GM12878 (cell line): ENCODE measurements around the gene ISG15. TPM values are rescaled to one million over a fixed set of nuclear protein-coding genes. Genes with fewer than 3 reads are reported as not detected.
A peak's percentile ranks its signal among the peaks of the same experiment; 100 is the strongest.

Experiments used
- ATF7 ChIP-seq: fragments of 450-650 bp; IDR thresholded peaks from 2 replicates; pipeline ENCODE4 v1.6.1; 2016; ENCODE audit warnings: low read depth, mild to moderate bottlenecking
- HCFC1 ChIP-seq: fragments of 150-350 bp; IDR thresholded peaks from 2 replicates; pipeline ENCODE4 v1.6.1; 2014; ENCODE audit warnings: low read length
- HSF1 ChIP-seq: fragments of 150-350 bp; IDR thresholded peaks from 2 replicates; pipeline ENCODE4 v1.6.1; 2014; ENCODE audit warnings: mild to moderate bottlenecking, low read depth, low read length
- MTA3 ChIP-seq: IDR thresholded peaks from 2 replicates; pipeline ENCODE4 v1.6.1; 2012; ENCODE audit warnings: low read length, inconsistent platforms, borderline replicate concordance
- NBN ChIP-seq: fragments of 450-650 bp; IDR thresholded peaks from 2 replicates; pipeline ENCODE4 v1.6.1; 2016
- POLR2A ChIP-seq: IDR thresholded peaks from 2 replicates; pipeline ENCODE4 v1.6.1; 2011; ENCODE audit warnings: low read depth, mild to moderate bottlenecking, low read length
- POLR2AphosphoS2 ChIP-seq: IDR thresholded peaks from 2 replicates; pipeline ENCODE4 v1.6.1; 2011; ENCODE audit warnings: low read depth, mild to moderate bottlenecking, low read length, improper control_type of control experiment, moderate library complexity
- SREBF1 ChIP-seq: IDR thresholded peaks from 2 replicates; pipeline ENCODE4 v1.6.1; 2012; ENCODE audit warnings: mild to moderate bottlenecking, low read length
- SUZ12 ChIP-seq: fragments of 200-600 bp; sonication (generic); IDR thresholded peaks from one replicate; pipeline ENCODE4 v1.6.1; 2018; ENCODE audit warnings: antibody characterized with exemption, mild to moderate bottlenecking; ENCODE audit not compliant: unreplicated experiment
- TAF1 ChIP-seq: IDR thresholded peaks from 2 replicates; pipeline ENCODE4 v1.6.1; 2011; ENCODE audit warnings: mild to moderate bottlenecking, low read depth, low read length, borderline replicate concordance
- TBL1XR1 ChIP-seq: IDR thresholded peaks from 2 replicates; pipeline ENCODE4 v1.6.1; 2012; ENCODE audit warnings: low read depth, low read length, improper control_type of control experiment
- ZNF592 ChIP-seq: fragments of 450-650 bp; IDR thresholded peaks from 2 replicates; pipeline ENCODE4 v1.6.1; 2017; ENCODE audit warnings: mild to moderate bottlenecking, moderate library complexity
- ZNF687 ChIP-seq: fragments of 450-650 bp; IDR thresholded peaks from 2 replicates; pipeline ENCODE4 v1.6.1; 2017; ENCODE audit warnings: mild to moderate bottlenecking, moderate library complexity
- polyA plus RNA-seq, 11 experiments: library from polyadenylated mRNA; depleted of rRNA in 4 of 11; unstranded in 6 of 11; stranded (reverse) in 5 of 11; fragments of >200 nt; fragmentation: Nextera tagmentation in 4 of 11; fragmentation: Illumina TruSeq in 1 of 11; extraction: Ambion mirVana in 4 of 11; extraction: Trizol in 1 of 11; gene quantifications; 1 replicate in 1 of 11; 2 replicates in 10 of 11; pipeline versions ENCODE4 v1.2.1 to v1.2.3, GENCODE V29; 2011 to 2016; ENCODE audit warnings: inconsistent platforms in 2 of 11, missing spikeins in 2 of 11, low read depth in 1 of 11
- total RNA-seq, 4 experiments: library from RNA; depleted of rRNA in 3 of 4; stranded (reverse); fragments of >200 nt in 3 of 4; fragmentation: Illumina TruSeq in 1 of 4; extraction: Trizol in 1 of 4; gene quantifications; 2 replicates each; pipeline versions ENCODE4 v1.2.1 to v1.2.3, GENCODE V29; 2013 to 2021
- TF ChIP-seq, protein P1 (sequence below): fragments of 450-650 bp; IDR thresholded peaks from 2 replicates; pipeline ENCODE4 v1.6.1; 2018; ENCODE audit warnings: borderline replicate concordance, mild to moderate bottlenecking; ENCODE audit not compliant: partially characterized antibody

Gene ISG15
- total and polyA plus RNA-seq, 10 of the 15 experiments (the other 5 are each of a cell fraction or from before 2014, with no cell fraction given): 7.8 to 384 (median 274) TPM

GRCh38 chr1:1013105-1013921, at the start of gene ISG15 (continued):
- TF ChIP-seq ZNF592: no peak
- no peak for TF ChIP-seq SUZ12
- no peak for TF ChIP-seq TAF1
- TF ChIP-seq MTA3: no peak
- peak; percentile 62; the same call in 1 of the 2 replicates for TF ChIP-seq POLR2AphosphoS2
- TF ChIP-seq NBN: peak; percentile 82; the same call in 1 of the 2 replicates
- TF ChIP-seq TBL1XR1: peak; percentile 46; the same call in 1 of the 2 replicates
- TF ChIP-seq POLR2A: peak; percentile 81
- TF ChIP-seq, protein P1, sequence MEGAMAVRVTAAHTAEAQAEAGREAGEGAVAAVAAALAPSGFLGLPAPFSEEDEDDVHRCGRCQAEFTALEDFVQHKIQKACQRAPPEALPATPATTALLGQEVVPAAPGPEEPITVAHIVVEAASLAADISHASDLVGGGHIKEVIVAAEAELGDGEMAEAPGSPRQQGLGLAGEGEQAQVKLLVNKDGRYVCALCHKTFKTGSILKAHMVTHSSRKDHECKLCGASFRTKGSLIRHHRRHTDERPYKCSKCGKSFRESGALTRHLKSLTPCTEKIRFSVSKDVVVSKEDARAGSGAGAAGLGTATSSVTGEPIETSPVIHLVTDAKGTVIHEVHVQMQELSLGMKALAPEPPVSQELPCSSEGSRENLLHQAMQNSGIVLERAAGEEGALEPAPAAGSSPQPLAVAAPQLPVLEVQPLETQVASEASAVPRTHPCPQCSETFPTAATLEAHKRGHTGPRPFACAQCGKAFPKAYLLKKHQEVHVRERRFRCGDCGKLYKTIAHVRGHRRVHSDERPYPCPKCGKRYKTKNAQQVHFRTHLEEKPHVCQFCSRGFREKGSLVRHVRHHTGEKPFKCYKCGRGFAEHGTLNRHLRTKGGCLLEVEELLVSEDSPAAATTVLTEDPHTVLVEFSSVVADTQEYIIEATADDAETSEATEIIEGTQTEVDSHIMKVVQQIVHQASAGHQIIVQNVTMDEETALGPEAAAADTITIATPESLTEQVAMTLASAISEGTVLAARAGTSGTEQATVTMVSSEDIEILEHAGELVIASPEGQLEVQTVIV: no peak
- peak; percentile 84 for TF ChIP-seq ATF7
- TF ChIP-seq SREBF1: no peak
- TF ChIP-seq HCFC1: peak; percentile 54; the same call in 1 of the 2 replicates
- no peak for TF ChIP-seq HSF1
- peak; percentile 67 for TF ChIP-seq ZNF687
